HepG2 (cell line): ENCODE data around the gene C11orf68. TPM values are rescaled to one million over a fixed set of nuclear protein-coding genes. Genes with fewer than 3 reads are reported as not detected.

ENCODE experiments used
- MTF1 ChIP-seq: sonication (generic); formaldehyde crosslinking; IDR thresholded peaks from 2 replicates; pipeline ENCODE4 v1.5.0; 2020; ENCODE audit warnings: missing genetic modification reagents
- REPIN1 ChIP-seq: sonication (generic); formaldehyde crosslinking; IDR thresholded peaks from 2 replicates; pipeline ENCODE4 v1.8.0; 2022; ENCODE audit warnings: missing genetic modification reagents, low read depth, mild to moderate bottlenecking, borderline replicate concordance
- SP5 ChIP-seq: IDR thresholded peaks from 2 replicates; pipeline ENCODE4 v1.6.1; 2016; ENCODE audit warnings: low read depth, borderline replicate concordance
- YY1 ChIP-seq: IDR thresholded peaks from 2 replicates; pipeline ENCODE4 v1.6.1; 2011; ENCODE audit warnings: low read length, low read depth, moderate library complexity, mild to moderate bottlenecking; ENCODE audit not compliant: insufficient read depth, insufficient replicate concordance
- ZNF570 ChIP-seq: sonication (generic); formaldehyde crosslinking; IDR thresholded peaks from 2 replicates; pipeline ENCODE4 v1.4.0; 2020; ENCODE audit warnings: mild to moderate bottlenecking, missing genetic modification reagents, borderline replicate concordance
- ZNF577 ChIP-seq: sonication (generic); formaldehyde crosslinking; IDR thresholded peaks from 2 replicates; pipeline ENCODE4 v1.4.0; 2020; ENCODE audit warnings: mild to moderate bottlenecking, low read depth, missing genetic modification reagents, borderline replicate concordance
- ZSCAN12 ChIP-seq: sonication (generic); formaldehyde crosslinking; IDR thresholded peaks from 2 replicates; pipeline ENCODE4 v1.9.0; 2021; ENCODE audit warnings: mild to moderate bottlenecking, missing genetic modification reagents
- polyA plus RNA-seq, 8 experiments: library from polyadenylated mRNA; depleted of rRNA in 3 of 8; stranded (reverse) in 7 of 8; unstranded in 1 of 8; fragments of >200 nt; fragmentation: Illumina TruSeq in 4 of 8; extraction: Trizol in 4 of 8; gene quantifications; 2 replicates each; pipeline versions ENCODE4 v1.2.1 to v1.2.3, GENCODE V29; 2011 to 2016; ENCODE audit warnings: low read depth in 4 of 8, missing spikeins in 1 of 8, mixed read lengths in 1 of 8; ENCODE audit not compliant: insufficient read depth in 1 of 8
- total RNA-seq, 5 experiments: library from RNA; depleted of rRNA; stranded (reverse); fragments of >200 nt; fragmentation: Illumina TruSeq; extraction: Trizol; gene quantifications; 2 replicates each; pipeline ENCODE4 v1.2.3, GENCODE V29; 2016; ENCODE audit warnings: low read depth in 1 of 5
- TF ChIP-seq, protein P1 (sequence below), 2 experiments: fragments of 450-650 bp in 1 of 2; sonication (generic) in 1 of 2; formaldehyde crosslinking in 1 of 2; IDR thresholded peaks; 2 replicates each; pipeline versions ENCODE4 v1.6.1 to v1.8.0; 2016 to 2022; ENCODE audit warnings: antibody characterized with exemption in 1 of 2, mild to moderate bottlenecking in 1 of 2, missing genetic modification reagents in 1 of 2
- TF ChIP-seq, protein P2 (sequence below): sonication (generic); formaldehyde crosslinking; IDR thresholded peaks from 2 replicates; pipeline ENCODE4 v1.4.0; 2020; ENCODE audit warnings: missing genetic modification reagents
- TF ChIP-seq, protein P3 (sequence below): sonication (generic); formaldehyde crosslinking; IDR thresholded peaks from 2 replicates; pipeline ENCODE4 v1.4.0; 2020; ENCODE audit warnings: mild to moderate bottlenecking, missing genetic modification reagents
- TF ChIP-seq, protein P4 (sequence below): sonication (generic); formaldehyde crosslinking; IDR thresholded peaks from 2 replicates; pipeline ENCODE4 v1.5.1; 2020; ENCODE audit warnings: missing genetic modification reagents, mild to moderate bottlenecking, borderline replicate concordance
- TF ChIP-seq, protein P5 (sequence below): sonication (generic); formaldehyde crosslinking; IDR thresholded peaks from 2 replicates; pipeline ENCODE4 v1.5.0; 2020; ENCODE audit warnings: mild to moderate bottlenecking, missing genetic modification reagents, moderate library complexity

The C11orf68 gene
- total and polyA plus RNA-seq, 2 of the 13 experiments (the other 11 are each of a cell fraction or from before 2014, with no cell fraction given) = 8.4 to 28.3 TPM

DNA sequence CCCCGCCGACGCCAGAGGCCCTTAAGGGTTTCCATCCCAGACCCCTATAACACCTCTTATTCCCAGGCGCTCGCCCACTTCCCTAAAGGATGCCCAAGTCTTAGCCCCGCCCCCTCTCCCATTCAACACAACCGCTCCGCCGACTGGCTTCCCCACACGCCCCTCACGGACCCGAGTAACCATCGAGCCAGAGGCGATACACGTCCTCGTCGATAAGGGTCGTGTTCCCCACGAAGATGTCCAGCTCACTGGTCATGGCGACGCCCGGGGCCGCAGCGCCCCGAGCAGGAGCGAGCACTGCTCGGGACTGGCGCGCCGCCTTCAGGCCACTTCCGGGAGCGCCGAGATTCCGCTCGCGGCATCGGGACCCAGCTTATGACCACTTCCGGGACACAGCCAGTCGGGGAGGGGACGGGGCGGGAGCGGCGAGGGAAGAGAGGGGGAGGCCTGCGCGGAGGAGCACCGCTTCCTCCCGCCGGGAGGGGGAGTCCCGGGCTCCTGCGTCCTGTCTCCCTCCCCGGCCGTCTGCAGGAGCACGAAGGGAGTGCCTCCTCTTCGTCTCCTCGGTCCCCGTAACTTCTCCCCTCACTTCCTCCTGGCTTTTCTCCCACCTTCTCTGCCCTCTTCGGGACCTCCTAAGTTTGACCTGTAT is 30.6 kb downstream of the C11orf68 start, which contains the start of gene FIBP (continued):
- TF ChIP-seq, protein P1, sequence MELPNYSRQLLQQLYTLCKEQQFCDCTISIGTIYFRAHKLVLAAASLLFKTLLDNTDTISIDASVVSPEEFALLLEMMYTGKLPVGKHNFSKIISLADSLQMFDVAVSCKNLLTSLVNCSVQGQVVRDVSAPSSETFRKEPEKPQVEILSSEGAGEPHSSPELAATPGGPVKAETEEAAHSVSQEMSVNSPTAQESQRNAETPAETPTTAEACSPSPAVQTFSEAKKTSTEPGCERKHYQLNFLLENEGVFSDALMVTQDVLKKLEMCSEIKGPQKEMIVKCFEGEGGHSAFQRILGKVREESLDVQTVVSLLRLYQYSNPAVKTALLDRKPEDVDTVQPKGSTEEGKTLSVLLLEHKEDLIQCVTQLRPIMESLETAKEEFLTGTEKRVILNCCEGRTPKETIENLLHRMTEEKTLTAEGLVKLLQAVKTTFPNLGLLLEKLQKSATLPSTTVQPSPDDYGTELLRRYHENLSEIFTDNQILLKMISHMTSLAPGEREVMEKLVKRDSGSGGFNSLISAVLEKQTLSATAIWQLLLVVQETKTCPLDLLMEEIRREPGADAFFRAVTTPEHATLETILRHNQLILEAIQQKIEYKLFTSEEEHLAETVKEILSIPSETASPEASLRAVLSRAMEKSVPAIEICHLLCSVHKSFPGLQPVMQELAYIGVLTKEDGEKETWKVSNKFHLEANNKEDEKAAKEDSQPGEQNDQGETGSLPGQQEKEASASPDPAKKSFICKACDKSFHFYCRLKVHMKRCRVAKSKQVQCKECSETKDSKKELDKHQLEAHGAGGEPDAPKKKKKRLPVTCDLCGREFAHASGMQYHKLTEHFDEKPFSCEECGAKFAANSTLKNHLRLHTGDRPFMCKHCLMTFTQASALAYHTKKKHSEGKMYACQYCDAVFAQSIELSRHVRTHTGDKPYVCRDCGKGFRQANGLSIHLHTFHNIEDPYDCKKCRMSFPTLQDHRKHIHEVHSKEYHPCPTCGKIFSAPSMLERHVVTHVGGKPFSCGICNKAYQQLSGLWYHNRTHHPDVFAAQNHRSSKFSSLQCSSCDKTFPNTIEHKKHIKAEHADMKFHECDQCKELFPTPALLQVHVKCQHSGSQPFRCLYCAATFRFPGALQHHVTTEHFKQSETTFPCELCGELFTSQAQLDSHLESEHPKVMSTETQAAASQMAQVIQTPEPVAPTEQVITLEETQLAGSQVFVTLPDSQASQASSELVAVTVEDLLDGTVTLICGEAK (IDR thresholded peaks at IDR 0.05) = peak; percentile 66
- TF ChIP-seq, protein P1 (CRISPR knock-in tag; IDR thresholded peaks at IDR 0.05) = peak; percentile 46; the same call in 1 of the 2 replicates
- TF ChIP-seq SP5 (CRISPR knock-in tag) (peak; percentile 11; the same call in 1 of the 2 replicates), ZSCAN12 (CRISPR knock-in tag) (no peak), ZNF577 (CRISPR knock-in tag) (no peak), REPIN1 (CRISPR knock-in tag) (peak; percentile 69), ZNF570 (CRISPR knock-in tag) (no peak), YY1 (peak; percentile 89), MTF1 (no peak)
- TF ChIP-seq, protein P2, sequence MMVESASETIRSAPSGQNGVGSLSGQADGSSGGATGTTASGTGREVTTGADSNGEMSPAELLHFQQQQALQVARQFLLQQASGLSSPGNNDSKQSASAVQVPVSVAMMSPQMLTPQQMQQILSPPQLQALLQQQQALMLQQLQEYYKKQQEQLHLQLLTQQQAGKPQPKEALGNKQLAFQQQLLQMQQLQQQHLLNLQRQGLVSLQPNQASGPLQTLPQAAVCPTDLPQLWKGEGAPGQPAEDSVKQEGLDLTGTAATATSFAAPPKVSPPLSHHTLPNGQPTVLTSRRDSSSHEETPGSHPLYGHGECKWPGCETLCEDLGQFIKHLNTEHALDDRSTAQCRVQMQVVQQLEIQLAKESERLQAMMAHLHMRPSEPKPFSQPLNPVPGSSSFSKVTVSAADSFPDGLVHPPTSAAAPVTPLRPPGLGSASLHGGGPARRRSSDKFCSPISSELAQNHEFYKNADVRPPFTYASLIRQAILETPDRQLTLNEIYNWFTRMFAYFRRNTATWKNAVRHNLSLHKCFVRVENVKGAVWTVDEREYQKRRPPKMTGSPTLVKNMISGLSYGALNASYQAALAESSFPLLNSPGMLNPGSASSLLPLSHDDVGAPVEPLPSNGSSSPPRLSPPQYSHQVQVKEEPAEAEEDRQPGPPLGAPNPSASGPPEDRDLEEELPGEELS (CRISPR knock-in tag) = no peak; the same call in none of the 2 replicates
- TF ChIP-seq, protein P3, sequence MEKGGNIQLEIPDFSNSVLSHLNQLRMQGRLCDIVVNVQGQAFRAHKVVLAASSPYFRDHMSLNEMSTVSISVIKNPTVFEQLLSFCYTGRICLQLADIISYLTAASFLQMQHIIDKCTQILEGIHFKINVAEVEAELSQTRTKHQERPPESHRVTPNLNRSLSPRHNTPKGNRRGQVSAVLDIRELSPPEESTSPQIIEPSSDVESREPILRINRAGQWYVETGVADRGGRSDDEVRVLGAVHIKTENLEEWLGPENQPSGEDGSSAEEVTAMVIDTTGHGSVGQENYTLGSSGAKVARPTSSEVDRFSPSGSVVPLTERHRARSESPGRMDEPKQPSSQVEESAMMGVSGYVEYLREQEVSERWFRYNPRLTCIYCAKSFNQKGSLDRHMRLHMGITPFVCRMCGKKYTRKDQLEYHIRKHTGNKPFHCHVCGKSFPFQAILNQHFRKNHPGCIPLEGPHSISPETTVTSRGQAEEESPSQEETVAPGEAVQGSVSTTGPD = no peak
- TF ChIP-seq, protein P4, sequence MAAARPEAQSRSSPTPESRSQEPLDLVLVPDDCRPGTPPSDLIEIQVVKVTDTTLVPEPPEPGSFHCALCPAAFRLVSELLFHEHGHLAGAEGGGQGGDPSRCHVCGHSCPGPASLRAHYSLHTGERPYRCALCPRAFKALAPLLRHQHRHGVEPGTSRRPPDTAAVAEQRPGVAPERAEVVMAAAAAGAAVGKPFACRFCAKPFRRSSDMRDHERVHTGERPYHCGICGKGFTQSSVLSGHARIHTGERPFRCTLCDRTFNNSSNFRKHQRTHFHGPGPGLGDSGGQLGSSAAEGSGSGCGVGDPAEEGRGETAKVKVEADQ (CRISPR knock-in tag) = no peak
- TF ChIP-seq, protein P5, sequence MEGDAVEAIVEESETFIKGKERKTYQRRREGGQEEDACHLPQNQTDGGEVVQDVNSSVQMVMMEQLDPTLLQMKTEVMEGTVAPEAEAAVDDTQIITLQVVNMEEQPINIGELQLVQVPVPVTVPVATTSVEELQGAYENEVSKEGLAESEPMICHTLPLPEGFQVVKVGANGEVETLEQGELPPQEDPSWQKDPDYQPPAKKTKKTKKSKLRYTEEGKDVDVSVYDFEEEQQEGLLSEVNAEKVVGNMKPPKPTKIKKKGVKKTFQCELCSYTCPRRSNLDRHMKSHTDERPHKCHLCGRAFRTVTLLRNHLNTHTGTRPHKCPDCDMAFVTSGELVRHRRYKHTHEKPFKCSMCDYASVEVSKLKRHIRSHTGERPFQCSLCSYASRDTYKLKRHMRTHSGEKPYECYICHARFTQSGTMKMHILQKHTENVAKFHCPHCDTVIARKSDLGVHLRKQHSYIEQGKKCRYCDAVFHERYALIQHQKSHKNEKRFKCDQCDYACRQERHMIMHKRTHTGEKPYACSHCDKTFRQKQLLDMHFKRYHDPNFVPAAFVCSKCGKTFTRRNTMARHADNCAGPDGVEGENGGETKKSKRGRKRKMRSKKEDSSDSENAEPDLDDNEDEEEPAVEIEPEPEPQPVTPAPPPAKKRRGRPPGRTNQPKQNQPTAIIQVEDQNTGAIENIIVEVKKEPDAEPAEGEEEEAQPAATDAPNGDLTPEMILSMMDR (CRISPR knock-in tag) = peak; percentile 94
